WTC11 (cell line): Measurements from ENCODE around the gene CA10. TPM values are rescaled to one million over a fixed set of nuclear protein-coding genes. Genes with fewer than 3 reads are reported as not detected.

ENCODE experiments used
- ATAC-seq: fragments of 200-7000 bp; cut with Tn5 transposase; 2 replicates; pipeline ENCODE4 v1.10.0; 2021; ENCODE audit warnings: mild to moderate bottlenecking, moderate library complexity
- CTCF ChIA-PET: fragments of 300-600 bp; sonication (Branson Sonifier 250); formaldehyde crosslinking; loops from one replicate; lab custom pipeline; 2021; ENCODE audit warnings: antibody characterized with exemption; lab: Charles Lee
- POLR2A ChIA-PET: fragments of 350-600 bp; sonication (Branson Sonifier 250); formaldehyde crosslinking; loops from one replicate; lab custom pipeline; 2021; ENCODE audit warnings: antibody characterized with exemption; lab: Charles Lee
- DNase-seq: peaks from one replicate; pipeline ENCODE4 v3.0.0; 2021; ENCODE audit warnings: low spot score
- H3K27ac Mint-ChIP-seq: 2 replicates; pipeline ENCODE4 v1.8.0; 2021; ENCODE audit warnings: mixed read lengths
- H3K27me3 Mint-ChIP-seq: 2 replicates; pipeline ENCODE4 v1.8.0; 2021; ENCODE audit warnings: low read depth, mild to moderate bottlenecking, moderate library complexity, mixed read lengths
- H3K36me3 Mint-ChIP-seq: 2 replicates; pipeline ENCODE4 v1.8.0; 2021; ENCODE audit warnings: mixed read lengths
- H3K4me1 Mint-ChIP-seq: 2 replicates; pipeline ENCODE4 v1.8.0; 2022; ENCODE audit warnings: mixed read lengths
- H3K4me3 Mint-ChIP-seq: 2 replicates; pipeline ENCODE4 v1.8.0; 2021; ENCODE audit warnings: mild to moderate bottlenecking, moderate library complexity, mixed read lengths
- H3K9me3 Mint-ChIP-seq: 2 replicates; pipeline ENCODE4 v1.8.0; 2021; ENCODE audit warnings: mixed read lengths
- AR ChIP-seq: fragments of 250-450 bp; sonication (Bioruptor Pico); IDR thresholded peaks from 2 replicates; pipeline ENCODE4 v1.9.0; 2021; ENCODE audit warnings: mild to moderate bottlenecking
- ATF2 ChIP-seq: sonication (generic); formaldehyde crosslinking; IDR thresholded peaks from 2 replicates; pipeline ENCODE4 v1.8.1; 2022; ENCODE audit warnings: low read depth, missing genetic modification reagents, borderline replicate concordance
- ATF3 ChIP-seq: sonication (generic); formaldehyde crosslinking; conservative IDR thresholded peaks from 2 replicates; pipeline ENCODE4 v1.8.1; 2022; ENCODE audit warnings: mild to moderate bottlenecking, missing genetic modification reagents
- CTCF ChIP-seq: fragments of 200-600 bp; IDR thresholded peaks from 2 replicates; pipeline ENCODE4 v1.8.0; 2022; ENCODE audit warnings: antibody characterized with exemption
- E2F5 ChIP-seq: sonication (generic); formaldehyde crosslinking; IDR thresholded peaks from 2 replicates; pipeline ENCODE4 v1.8.1; 2022; ENCODE audit warnings: mild to moderate bottlenecking, moderate library complexity, missing genetic modification reagents
- ESRRA ChIP-seq: sonication (generic); formaldehyde crosslinking; IDR thresholded peaks from 2 replicates; pipeline ENCODE4 v1.8.1; 2022; ENCODE audit warnings: mild to moderate bottlenecking, missing genetic modification reagents, borderline replicate concordance
- FOXP4 ChIP-seq: sonication (generic); formaldehyde crosslinking; IDR thresholded peaks from 2 replicates; pipeline ENCODE4 v1.8.0; 2022; ENCODE audit warnings: mild to moderate bottlenecking, missing genetic modification reagents
- GTF2I ChIP-seq: fragments of 250-450 bp; sonication (Bioruptor Pico); conservative IDR thresholded peaks from 2 replicates; pipeline ENCODE4 v1.4.0; 2021; ENCODE audit warnings: mild to moderate bottlenecking
- HMGA2 ChIP-seq: fragments of 250-450 bp; sonication (Bioruptor Pico); IDR thresholded peaks from 2 replicates; pipeline ENCODE4 v1.4.0; 2021; ENCODE audit warnings: mild to moderate bottlenecking, moderate library complexity
- IRF1 ChIP-seq: sonication (generic); formaldehyde crosslinking; IDR thresholded peaks from 2 replicates; pipeline ENCODE4 v1.8.0; 2023; ENCODE audit warnings: missing genetic modification reagents
- JUN ChIP-seq: sonication (generic); formaldehyde crosslinking; IDR thresholded peaks from 2 replicates; pipeline ENCODE4 v1.8.0; 2023; ENCODE audit warnings: mild to moderate bottlenecking, missing genetic modification reagents
- NFATC4 ChIP-seq: fragments of 250-450 bp; sonication (Bioruptor Pico); IDR thresholded peaks from 2 replicates; pipeline ENCODE4 v1.9.0; 2021; ENCODE audit warnings: mild to moderate bottlenecking
- NR2C2 ChIP-seq: sonication (generic); formaldehyde crosslinking; IDR thresholded peaks from 2 replicates; pipeline ENCODE4 v1.8.0; 2022; ENCODE audit warnings: mild to moderate bottlenecking, missing genetic modification reagents
- NR3C1 ChIP-seq: sonication (generic); formaldehyde crosslinking; conservative IDR thresholded peaks from 2 replicates; pipeline ENCODE4 v1.8.1; 2023; ENCODE audit warnings: low read depth, mild to moderate bottlenecking, missing genetic modification reagents
- RELA ChIP-seq: sonication (generic); formaldehyde crosslinking; IDR thresholded peaks from 2 replicates; pipeline ENCODE4 v1.8.1; 2022; ENCODE audit warnings: missing genetic modification reagents, mild to moderate bottlenecking, borderline replicate concordance
- RORB ChIP-seq: fragments of 250-450 bp; sonication (Bioruptor Pico); IDR thresholded peaks from 2 replicates; pipeline ENCODE4 v1.9.0; 2021; ENCODE audit warnings: mild to moderate bottlenecking
- SMAD3 ChIP-seq: sonication (generic); formaldehyde crosslinking; IDR thresholded peaks from 2 replicates; pipeline ENCODE4 v1.8.0; 2022; ENCODE audit warnings: missing genetic modification reagents, mild to moderate bottlenecking, borderline replicate concordance
- SOX15 ChIP-seq: fragments of 250-450 bp; sonication (Bioruptor Pico); IDR thresholded peaks from 2 replicates; pipeline ENCODE4 v1.9.0; 2021; ENCODE audit warnings: mild to moderate bottlenecking
- TEAD4 ChIP-seq: sonication (generic); formaldehyde crosslinking; IDR thresholded peaks from 2 replicates; pipeline ENCODE4 v1.8.0; 2022; ENCODE audit warnings: mild to moderate bottlenecking, missing genetic modification reagents
- ZMAT4 ChIP-seq: fragments of 250-450 bp; sonication (Bioruptor Pico); IDR thresholded peaks from 2 replicates; pipeline ENCODE4 v1.9.0; 2021; ENCODE audit warnings: mild to moderate bottlenecking
- ZNF121 ChIP-seq: sonication (generic); formaldehyde crosslinking; IDR thresholded peaks from 2 replicates; pipeline ENCODE4 v1.8.0; 2023; ENCODE audit warnings: missing genetic modification reagents
- ZNF263 ChIP-seq: sonication (generic); formaldehyde crosslinking; IDR thresholded peaks from 2 replicates; pipeline ENCODE4 v1.8.1; 2022; ENCODE audit warnings: low read depth, mild to moderate bottlenecking, moderate library complexity, missing genetic modification reagents
- total RNA-seq: library from RNA; stranded (reverse); gene quantifications from 3 replicates; pipeline ENCODE4 v1.2.3, GENCODE V29; 2021

The CA10 gene
- total RNA-seq, 1 experiment from 2014 or later = 0.90 TPM

GRCh38 chr17:51999654-52000053, 158.9 kb downstream of the CA10 start (continued):
- TF ChIP-seq E2F5 (CRISPR knock-in tag) (no peak), ZNF263 (CRISPR knock-in tag) (no peak), NR2C2 (CRISPR knock-in tag) (no peak), AR (CRISPR knock-in tag) (no peak), ESRRA (CRISPR knock-in tag) (no peak), NR3C1 (CRISPR knock-in tag) (no peak)

- ATAC-seq = no peak
- no peak overlapping the region for H3K27ac Mint-ChIP-seq
Measured at GRCh38 chr17:51997723-51998122, 160.8 kb downstream of the CA10 start.

More at GRCh38 chr17:51997723-51998122, 160.8 kb downstream of the CA10 start:
- no peak for TF ChIP-seq GTF2I
- TF ChIP-seq FOXP4 (CRISPR knock-in tag) = no peak
- TF ChIP-seq NFATC4 = no peak
- no peak for TF ChIP-seq ZNF121 (CRISPR knock-in tag)
- TF ChIP-seq ATF2 (CRISPR knock-in tag) = no peak
- TF ChIP-seq ESRRA (CRISPR knock-in tag) = no peak
- TF ChIP-seq JUN = no peak
- no peak for TF ChIP-seq SMAD3
- TF ChIP-seq ZMAT4 (CRISPR knock-in tag) = no peak
- no peak for TF ChIP-seq RELA (CRISPR knock-in tag)
- TF ChIP-seq HMGA2 (CRISPR knock-in tag) = no peak
- no peak for TF ChIP-seq SOX15 (CRISPR knock-in tag)
- no peak for TF ChIP-seq IRF1 (CRISPR knock-in tag)
- no peak for TF ChIP-seq RORB (CRISPR knock-in tag)
- no peak for TF ChIP-seq CTCF
- TF ChIP-seq ATF3 (CRISPR knock-in tag) = no peak
- no peak for TF ChIP-seq TEAD4 (CRISPR knock-in tag)
- DNase-seq = no peak
- POLR2A ChIA-PET = no interaction called here
- Mint-ChIP-seq H3K4me3 (no peak overlapping the region), H3K36me3 (peaks cover 37% of the 10 kb centered on the region), H3K4me1 (no peaks in the 10 kb centered on the region), H3K27me3 (no peaks in the 10 kb centered on the region; the same call in 1 of the 2 replicates), H3K9me3 (peaks cover 79% of the 10 kb centered on the region)
- CTCF ChIA-PET = no interaction called here
